NCI-H1105 (cell line): ENCODE data around the gene SBNO1.
A peak's percentile ranks its signal among the peaks of the same experiment; 100 is the strongest.
"Not testable (repeated sequence)": the region's sequence is repeated elsewhere in the genome, so short reads cannot be mapped to it uniquely, and the experiment has no call there.

Source experiments
- DNase-seq: peaks from one replicate; lab custom pipeline; 2025; lab: John Stamatoyannopoulos, UW

SBNO1 gene

GRCh38 chr12:123388951-123389559 lies 24.4 kb upstream of the SBNO1 start:
- no peak for DNase-seq

GRCh38 chr12:123388177-123388950 lies 23.7 kb upstream of the SBNO1 start:
- DNase-seq = peak; percentile 51

- DNase-seq = no peak
Measured at GRCh38 chr12:123387508-123388176, 23.0 kb upstream of the SBNO1 start.

GRCh38 chr12:123385536-123385935 lies 20.9 kb upstream of the SBNO1 start:
- not testable (repeated sequence) for DNase-seq

- DNase-seq = no peak
Measured at GRCh38 chr12:123384994-123385376, 20.3 kb upstream of the SBNO1 start.

- DNase-seq = peak; percentile 45
Measured at GRCh38 chr12:123384318-123384993, 19.8 kb upstream of the SBNO1 start.

- no peak for DNase-seq
Measured at GRCh38 chr12:123382684-123383083, 18.0 kb upstream of the SBNO1 start.

- no peak for DNase-seq
Measured at GRCh38 chr12:123379391-123379790, 14.7 kb upstream of the SBNO1 start.

GRCh38 chr12:123372415-123372814 lies 7.8 kb upstream of the SBNO1 start:
- DNase-seq = not testable (repeated sequence)

- DNase-seq = not testable (repeated sequence)
Measured at GRCh38 chr12:123371667-123372368, 7.2 kb upstream of the SBNO1 start.

GRCh38 chr12:123369229-123369628 lies 4.6 kb upstream of the SBNO1 start:
- DNase-seq = no peak

- not testable (repeated sequence) for DNase-seq
Measured at GRCh38 chr12:123368431-123368830, 3.8 kb upstream of the SBNO1 start.

- no peak for DNase-seq
Measured at GRCh38 chr12:123367511-123367910, 2.9 kb upstream of the SBNO1 start.

GRCh38 chr12:123365025-123365917 lies 624 bp upstream of the SBNO1 start:
- peak; percentile 99 for DNase-seq

GRCh38 chr12:123363740-123364531 lies 711 bp downstream of the SBNO1 start:
- DNase-seq = peak; percentile 28

GRCh38 chr12:123363390-123363739 lies 1.3 kb downstream of the SBNO1 start:
- DNase-seq = peak; percentile 28

- no peak for DNase-seq
Measured at GRCh38 chr12:123358035-123358434, 6.6 kb downstream of the SBNO1 start.

- DNase-seq = no peak
Measured at GRCh38 chr12:123356159-123356670, 8.4 kb downstream of the SBNO1 start.

- no peak for DNase-seq
Measured at GRCh38 chr12:123354600-123354999, 10.0 kb downstream of the SBNO1 start.

- no peak for DNase-seq
Measured at GRCh38 chr12:123351349-123351748, 13.3 kb downstream of the SBNO1 start.
